Neural cell (in vitro differentiated cells): ENCODE measurements around the gene FRG2C. TPM values are rescaled to one million over a fixed set of nuclear protein-coding genes. Genes with fewer than 3 reads are reported as not detected.
A peak's percentile ranks its signal among the peaks of the same experiment; 100 is the strongest.
"Not testable (repeated sequence)": the region's sequence is repeated elsewhere in the genome, so short reads cannot be mapped to it uniquely, and the experiment has no call there.

Experiments
- H2AFZ ChIP-seq: fragments of 200-600, 300-800 bp; sonication (generic), shearing (Covaris generic); 2 replicates; pipeline ENCODE4 v1.6.0; 2014; ENCODE audit warnings: low read depth, mild to moderate bottlenecking, antibody characterized with exemption, low read length, moderate library complexity
- H3F3A ChIP-seq: fragments of 200-600 bp; shearing (Covaris generic); 2 replicates; pipeline ENCODE4 v1.6.1; 2016; ENCODE audit warnings: mild to moderate bottlenecking, moderate library complexity, mixed read lengths, antibody characterized with exemption, low read length; ENCODE audit not compliant: insufficient read depth, poor library complexity, severe bottlenecking
- H3K27ac ChIP-seq: fragments of 200-600, 300-800 bp; sonication (generic), shearing (Covaris generic); 2 replicates; pipeline ENCODE4 v1.5.1; 2014; ENCODE audit warnings: mild to moderate bottlenecking, low read length, moderate library complexity
- H3K27me3 ChIP-seq: fragments of 300-800, 200-600 bp; sonication (generic), shearing (Covaris generic); 2 replicates; pipeline ENCODE4 v1.6.0; 2014; ENCODE audit warnings: mild to moderate bottlenecking, low read depth, low read length, moderate library complexity; ENCODE audit not compliant: insufficient read depth
- H3K36me3 ChIP-seq: fragments of 300-800, 200-600 bp; sonication (generic), shearing (Covaris generic); 2 replicates; pipeline ENCODE4 v1.5.1; 2014; ENCODE audit warnings: mild to moderate bottlenecking, antibody characterized with exemption, low read length, moderate library complexity; ENCODE audit not compliant: insufficient read depth
- H3K4me2 ChIP-seq: fragments of 300-800, 200-600 bp; sonication (generic), shearing (Covaris generic); 2 replicates; pipeline ENCODE4 v1.6.0; 2014; ENCODE audit warnings: mild to moderate bottlenecking, low read length
- H3K4me3 ChIP-seq: fragments of 300-800, 200-600 bp; sonication (generic), shearing (Covaris generic); 2 replicates; pipeline ENCODE4 v1.5.1; 2014; ENCODE audit warnings: mild to moderate bottlenecking, low read length, moderate library complexity
- H3K79me2 ChIP-seq: fragments of 200-600 bp; shearing (Covaris generic); replicated peaks from 2 replicates; pipeline ENCODE4 v1.6.0; 2014; ENCODE audit warnings: mild to moderate bottlenecking, low read length, moderate library complexity; ENCODE audit not compliant: insufficient read depth
- H3K9ac ChIP-seq: fragments of 300-800, 200-600 bp; sonication (generic), shearing (Covaris generic); 2 replicates; pipeline ENCODE4 v1.6.1; 2016; ENCODE audit warnings: mild to moderate bottlenecking, low read length, mixed read lengths
- H3K9me2 ChIP-seq: fragments of 200-600 bp; shearing (Covaris generic); 2 replicates; pipeline ENCODE4 v1.6.1; 2016; ENCODE audit warnings: mild to moderate bottlenecking, low read length, mixed read lengths; ENCODE audit not compliant: insufficient read depth
- H3K9me3 ChIP-seq: fragments of 200-600, 300-800 bp; sonication (generic), shearing (Covaris generic); 2 replicates; pipeline ENCODE4 v1.6.1; 2016; ENCODE audit warnings: mild to moderate bottlenecking, mixed run types, low read length, moderate library complexity, mixed read lengths
- H4K20me1 ChIP-seq: fragments of 200-600 bp; shearing (Covaris generic); 2 replicates; pipeline ENCODE4 v1.6.1; 2016; ENCODE audit warnings: mild to moderate bottlenecking, mixed run types; ENCODE audit not compliant: insufficient read depth
- EP300 ChIP-seq: fragments of 450-650 bp; conservative IDR thresholded peaks from 2 replicates; pipeline ENCODE4 v1.6.1; 2014; ENCODE audit warnings: antibody characterized with exemption, mild to moderate bottlenecking, moderate library complexity; ENCODE audit not compliant: poor library complexity, severe bottlenecking
- EZH2 ChIP-seq: fragments of 200-600, 300-800 bp; shearing (Covaris generic), sonication (generic); IDR thresholded peaks from 2 replicates; pipeline ENCODE4 v1.6.1; 2014; ENCODE audit warnings: antibody characterized with exemption, low read length, borderline replicate concordance, mild to moderate bottlenecking; ENCODE audit not compliant: insufficient read depth, poor library complexity, severe bottlenecking
- MXI1 ChIP-seq: fragments of 450-650 bp; conservative IDR thresholded peaks from 2 replicates; pipeline ENCODE4 v1.6.1; 2014; ENCODE audit warnings: antibody characterized with exemption, mild to moderate bottlenecking; ENCODE audit not compliant: poor library complexity, severe bottlenecking
- POLR2AphosphoS5 ChIP-seq: IDR thresholded peaks from 2 replicates; pipeline ENCODE4 v1.6.1; 2012
- RAD21 ChIP-seq: fragments of 450-650 bp; conservative IDR thresholded peaks from 2 replicates; pipeline ENCODE4 v1.6.1; 2014; ENCODE audit warnings: antibody characterized with exemption, mild to moderate bottlenecking, moderate library complexity
- SMC3 ChIP-seq: fragments of 450-650 bp; conservative IDR thresholded peaks from 2 replicates; pipeline ENCODE4 v1.6.1; 2014; ENCODE audit warnings: antibody characterized with exemption, mild to moderate bottlenecking, moderate library complexity; ENCODE audit not compliant: poor library complexity
- TAF1 ChIP-seq: IDR thresholded peaks from 2 replicates; pipeline ENCODE4 v1.6.1; 2012; ENCODE audit warnings: low read depth
- polyA plus RNA-seq: library from polyadenylated mRNA; depleted of rRNA; stranded (reverse); fragments of >200 nt; gene quantifications from 2 replicates; pipeline ENCODE4 v1.2.3, GENCODE V29; 2014
- TF ChIP-seq, protein P1 (sequence below): fragments of 450-650 bp; IDR thresholded peaks from 2 replicates; pipeline ENCODE4 v1.5.1; 2014; ENCODE audit warnings: antibody characterized with exemption, mild to moderate bottlenecking, moderate library complexity; ENCODE audit not compliant: poor library complexity, severe bottlenecking
- TF ChIP-seq, protein P2 (sequence below): IDR thresholded peaks from 2 replicates; pipeline ENCODE4 v1.6.1; 2012; ENCODE audit warnings: borderline replicate concordance

Gene FRG2C
- polyA plus RNA-seq, 1 donor from 2014 or later = not detected

DNA sequence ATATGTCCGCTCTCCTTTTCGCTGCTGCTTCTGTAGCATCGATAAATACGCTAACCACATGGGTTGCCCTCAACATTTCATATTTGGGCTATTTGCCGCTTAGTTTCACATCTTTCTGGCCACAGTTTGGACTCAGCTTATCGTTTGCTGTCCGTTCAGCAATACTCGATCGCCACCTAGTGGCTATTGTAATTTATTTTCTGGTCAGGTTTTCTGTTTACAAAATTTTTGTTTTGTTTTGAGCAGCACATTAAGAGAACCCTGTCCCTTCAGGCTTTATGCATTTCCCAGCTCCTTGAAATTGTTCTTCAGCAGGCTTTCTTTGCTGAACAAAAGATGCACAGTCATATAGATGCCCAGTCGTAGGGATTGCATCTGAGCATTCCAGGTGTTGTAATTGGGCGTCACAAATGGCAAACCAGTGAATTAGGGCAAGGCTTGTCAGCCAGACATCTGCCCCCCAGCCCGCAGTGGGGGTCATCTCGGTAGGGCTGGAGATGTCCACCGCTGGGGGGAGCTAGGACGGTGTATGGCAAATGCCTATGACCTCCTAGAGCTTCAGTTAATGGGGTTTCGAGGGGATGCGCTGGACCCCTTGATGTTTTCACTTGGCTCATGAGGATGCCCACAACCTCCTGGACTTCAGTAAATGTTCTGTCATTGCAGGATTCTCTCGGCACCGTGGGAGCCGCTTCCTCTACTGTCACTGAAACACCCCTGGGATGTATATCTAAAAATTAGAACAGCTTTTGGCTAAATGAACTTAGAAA, 20.9 kb upstream of the FRG2C start:
- H3F3A ChIP-seq, H4K20me1 ChIP-seq, H3K27me3 ChIP-seq, H2AFZ ChIP-seq, H3K9me2 ChIP-seq, H3K79me2 ChIP-seq, H3K36me3 ChIP-seq, H3K4me2 ChIP-seq, H3K27ac ChIP-seq, H3K9me3 ChIP-seq, H3K4me3 ChIP-seq, H3K9ac ChIP-seq: not testable (repeated sequence)
- peak; percentile 69 for TF ChIP-seq SMC3
- TF ChIP-seq, protein P1, sequence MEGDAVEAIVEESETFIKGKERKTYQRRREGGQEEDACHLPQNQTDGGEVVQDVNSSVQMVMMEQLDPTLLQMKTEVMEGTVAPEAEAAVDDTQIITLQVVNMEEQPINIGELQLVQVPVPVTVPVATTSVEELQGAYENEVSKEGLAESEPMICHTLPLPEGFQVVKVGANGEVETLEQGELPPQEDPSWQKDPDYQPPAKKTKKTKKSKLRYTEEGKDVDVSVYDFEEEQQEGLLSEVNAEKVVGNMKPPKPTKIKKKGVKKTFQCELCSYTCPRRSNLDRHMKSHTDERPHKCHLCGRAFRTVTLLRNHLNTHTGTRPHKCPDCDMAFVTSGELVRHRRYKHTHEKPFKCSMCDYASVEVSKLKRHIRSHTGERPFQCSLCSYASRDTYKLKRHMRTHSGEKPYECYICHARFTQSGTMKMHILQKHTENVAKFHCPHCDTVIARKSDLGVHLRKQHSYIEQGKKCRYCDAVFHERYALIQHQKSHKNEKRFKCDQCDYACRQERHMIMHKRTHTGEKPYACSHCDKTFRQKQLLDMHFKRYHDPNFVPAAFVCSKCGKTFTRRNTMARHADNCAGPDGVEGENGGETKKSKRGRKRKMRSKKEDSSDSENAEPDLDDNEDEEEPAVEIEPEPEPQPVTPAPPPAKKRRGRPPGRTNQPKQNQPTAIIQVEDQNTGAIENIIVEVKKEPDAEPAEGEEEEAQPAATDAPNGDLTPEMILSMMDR = peak; percentile 79
- peak; percentile 75 for TF ChIP-seq RAD21

DNA sequence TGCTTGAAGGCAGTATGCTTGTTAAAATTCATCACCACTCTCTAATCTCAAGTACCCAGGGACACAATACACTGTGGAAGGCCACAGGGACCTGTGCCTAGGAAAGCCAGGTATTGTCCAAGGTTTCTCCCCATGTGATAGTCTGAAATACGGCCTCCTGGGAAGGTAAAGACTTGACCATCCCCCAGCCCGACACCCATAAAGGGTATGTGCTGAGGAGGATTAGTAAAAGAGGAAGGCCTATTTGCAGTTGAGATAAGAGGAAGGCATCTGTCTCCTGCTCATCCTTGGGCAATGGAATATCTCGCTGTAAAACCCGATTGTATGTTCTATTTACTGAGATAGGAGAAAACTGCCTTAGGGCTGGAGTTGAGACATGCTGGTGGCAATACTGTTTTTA, 18.6 kb upstream of the FRG2C start:
- H3F3A ChIP-seq, H4K20me1 ChIP-seq, H3K27ac ChIP-seq, H2AFZ ChIP-seq, H3K36me3 ChIP-seq, H3K4me2 ChIP-seq, H3K4me3 ChIP-seq, H3K27me3 ChIP-seq, H3K9ac ChIP-seq, H3K79me2 ChIP-seq, H3K9me2 ChIP-seq, H3K9me3 ChIP-seq: not testable (repeated sequence)

DNA sequence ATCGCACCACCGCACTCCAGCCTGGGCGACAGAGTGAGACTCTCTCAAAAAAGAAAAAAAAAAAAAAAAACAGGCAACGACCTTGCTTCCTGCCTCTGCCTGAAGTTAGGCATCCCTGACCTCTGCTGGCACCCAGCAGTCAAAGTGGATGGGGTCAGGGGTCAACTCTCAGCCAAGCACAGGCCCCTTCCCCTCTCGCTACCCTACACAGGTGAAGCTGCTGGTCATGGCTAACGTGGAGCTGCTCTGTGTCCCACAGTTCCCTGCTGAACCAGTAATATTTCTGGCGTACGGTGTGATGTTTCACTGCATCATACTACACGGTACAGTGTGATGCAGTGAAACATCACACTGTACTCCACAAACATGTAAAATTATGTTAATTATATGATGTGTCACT, 13.9 kb upstream of the FRG2C start:
- Histone ChIP-seq H3K9me2 (no peaks in the 10 kb centered on the region), H3K9ac (no peak overlapping the region), H2AFZ (no peak overlapping the region), H3F3A (no peaks in the 10 kb centered on the region), H3K79me2 (no peaks in the 10 kb centered on the region), H3K36me3 (no peaks in the 10 kb centered on the region), H3K27me3 (peaks cover 16% of the 10 kb centered on the region), H4K20me1 (no peaks in the 10 kb centered on the region), H3K9me3 (no peaks in the 10 kb centered on the region), H3K4me3 (no peak overlapping the region), H3K4me2 (no peak overlapping the region), H3K27ac (no peak overlapping the region)
- TF ChIP-seq, protein P1 = no peak
- TF ChIP-seq POLR2AphosphoS5 = no peak
- TF ChIP-seq EP300 = no peak
- no peak for TF ChIP-seq TAF1
- TF ChIP-seq RAD21 = no peak
- TF ChIP-seq SMC3 = no peak
- TF ChIP-seq EZH2 = no peak
- no peak for TF ChIP-seq MXI1
- TF ChIP-seq, protein P2, sequence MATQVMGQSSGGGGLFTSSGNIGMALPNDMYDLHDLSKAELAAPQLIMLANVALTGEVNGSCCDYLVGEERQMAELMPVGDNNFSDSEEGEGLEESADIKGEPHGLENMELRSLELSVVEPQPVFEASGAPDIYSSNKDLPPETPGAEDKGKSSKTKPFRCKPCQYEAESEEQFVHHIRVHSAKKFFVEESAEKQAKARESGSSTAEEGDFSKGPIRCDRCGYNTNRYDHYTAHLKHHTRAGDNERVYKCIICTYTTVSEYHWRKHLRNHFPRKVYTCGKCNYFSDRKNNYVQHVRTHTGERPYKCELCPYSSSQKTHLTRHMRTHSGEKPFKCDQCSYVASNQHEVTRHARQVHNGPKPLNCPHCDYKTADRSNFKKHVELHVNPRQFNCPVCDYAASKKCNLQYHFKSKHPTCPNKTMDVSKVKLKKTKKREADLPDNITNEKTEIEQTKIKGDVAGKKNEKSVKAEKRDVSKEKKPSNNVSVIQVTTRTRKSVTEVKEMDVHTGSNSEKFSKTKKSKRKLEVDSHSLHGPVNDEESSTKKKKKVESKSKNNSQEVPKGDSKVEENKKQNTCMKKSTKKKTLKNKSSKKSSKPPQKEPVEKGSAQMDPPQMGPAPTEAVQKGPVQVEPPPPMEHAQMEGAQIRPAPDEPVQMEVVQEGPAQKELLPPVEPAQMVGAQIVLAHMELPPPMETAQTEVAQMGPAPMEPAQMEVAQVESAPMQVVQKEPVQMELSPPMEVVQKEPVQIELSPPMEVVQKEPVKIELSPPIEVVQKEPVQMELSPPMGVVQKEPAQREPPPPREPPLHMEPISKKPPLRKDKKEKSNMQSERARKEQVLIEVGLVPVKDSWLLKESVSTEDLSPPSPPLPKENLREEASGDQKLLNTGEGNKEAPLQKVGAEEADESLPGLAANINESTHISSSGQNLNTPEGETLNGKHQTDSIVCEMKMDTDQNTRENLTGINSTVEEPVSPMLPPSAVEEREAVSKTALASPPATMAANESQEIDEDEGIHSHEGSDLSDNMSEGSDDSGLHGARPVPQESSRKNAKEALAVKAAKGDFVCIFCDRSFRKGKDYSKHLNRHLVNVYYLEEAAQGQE = no peak

DNA sequence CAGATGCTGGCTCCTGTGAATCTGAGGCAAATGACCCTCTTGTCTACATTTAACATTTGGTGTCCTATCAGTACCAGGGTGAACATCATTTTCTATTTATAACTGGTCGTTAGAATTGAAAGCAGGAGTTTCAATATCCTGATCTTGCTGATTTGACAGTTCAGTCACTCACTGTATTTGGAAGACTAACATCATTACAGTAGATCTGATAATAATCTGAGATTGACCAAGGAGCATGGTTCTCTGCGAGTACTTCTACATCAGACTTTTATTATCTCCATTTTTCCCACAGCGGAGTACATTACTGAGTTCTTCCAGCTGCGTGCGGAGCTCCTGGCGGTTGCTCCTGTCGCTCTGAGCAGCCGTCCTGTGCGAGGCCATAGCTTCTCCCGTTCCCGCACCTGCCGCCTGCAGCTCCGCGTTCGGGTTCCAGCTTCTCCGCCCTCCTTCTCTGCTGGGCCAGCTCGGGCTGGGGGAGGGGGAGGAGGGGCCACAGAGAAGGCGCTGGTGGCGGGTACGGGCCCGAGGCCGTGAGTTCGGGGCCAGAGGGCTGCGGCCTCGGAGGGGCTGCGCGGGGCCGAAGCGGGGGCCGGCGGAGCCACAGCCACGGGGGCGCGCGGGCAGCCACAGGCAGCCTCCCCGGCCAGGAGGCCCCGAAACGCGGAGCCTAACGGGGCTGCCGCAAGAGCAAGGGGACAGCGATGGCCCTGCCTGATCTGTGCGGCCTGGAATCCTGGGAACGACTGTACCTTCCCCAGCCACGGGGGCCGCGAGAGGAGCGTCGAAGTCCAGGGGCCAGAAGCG, 8.8 kb upstream of the FRG2C start:
- H3K9me2 ChIP-seq, H3K4me2 ChIP-seq, H3K36me3 ChIP-seq, H3F3A ChIP-seq, H3K9me3 ChIP-seq, H3K9ac ChIP-seq, H3K27ac ChIP-seq, H4K20me1 ChIP-seq, H3K79me2 ChIP-seq, H2AFZ ChIP-seq: not testable (repeated sequence)
- Histone ChIP-seq H3K27me3 (peaks cover 53% of the 10 kb centered on the region), H3K4me3 (peak overlapping the region; percentile 50)
